Stimulated activated naive CD4-positive, alpha-beta T cell (primary cell): ENCODE results near the gene PRDM2.
"Not testable (repeated sequence)": the region's sequence is repeated elsewhere in the genome, so short reads cannot be mapped to it uniquely, and the experiment has no call there.

Experiments
- DNase-seq, 6 experiments: peaks; one replicate each; lab custom pipeline; 2025; lab: John Stamatoyannopoulos, UW

PRDM2 gene

GRCh38 chr1:13699510-13699909, 478 bp upstream of the PRDM2 start:
- DNase-seq, result peak in 1 of 6 experiments; percentile 25

GRCh38 chr1:13700521-13701270, 708 bp downstream of the PRDM2 start:
- DNase-seq, result peak; percentile 23 to 77 (median 36)

GRCh38 chr1:13701271-13701640, 1.3 kb downstream of the PRDM2 start:
- DNase-seq, result peak in 1 of 6 experiments; percentile 9

GRCh38 chr1:13702425-13703127, 2.6 kb downstream of the PRDM2 start:
- DNase-seq, result peak in 4 of 6 experiments; percentile 2 to 59 (median 34)

- no peak for DNase-seq
Measured at GRCh38 chr1:13703128-13703513, 3.1 kb downstream of the PRDM2 start.

GRCh38 chr1:13703558-13704490, 3.8 kb downstream of the PRDM2 start:
- DNase-seq, result peak in 1 of 6 experiments; percentile 7

GRCh38 chr1:13706046-13706445, 6.1 kb downstream of the PRDM2 start:
- no peak for DNase-seq

GRCh38 chr1:13707164-13707563, 7.2 kb downstream of the PRDM2 start:
- DNase-seq, result no peak

DNA sequence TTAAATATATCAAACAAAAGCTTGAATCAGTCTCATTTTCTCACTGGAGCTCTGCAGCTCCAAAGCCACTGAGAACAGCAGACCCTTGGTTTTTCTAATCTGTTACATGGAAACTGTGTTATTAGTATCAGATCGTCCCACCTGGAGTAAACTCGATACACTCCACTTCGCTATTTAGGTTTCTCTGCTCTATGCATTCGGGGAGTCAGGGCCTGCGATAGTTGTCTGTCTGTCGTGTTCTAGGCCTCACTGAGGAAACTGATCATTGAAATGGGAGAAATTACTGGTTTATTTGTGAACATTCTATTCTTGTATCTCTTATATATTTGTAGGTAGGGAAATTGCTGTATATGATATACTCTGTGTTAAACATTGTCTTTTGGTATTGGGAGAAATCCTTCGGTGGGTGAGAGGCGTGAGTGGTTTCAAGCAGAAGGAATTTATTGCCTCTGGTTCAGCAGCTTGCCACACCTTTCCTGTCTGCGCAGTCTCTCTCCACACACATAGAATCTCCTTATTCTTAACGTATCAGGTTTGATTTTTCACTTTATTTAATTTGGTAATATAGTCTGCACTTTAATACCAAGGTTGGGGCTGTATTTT, 8.5 kb downstream of the PRDM2 start:
- DNase-seq, result no peak

GRCh38 chr1:13710086-13710485, 10.1 kb downstream of the PRDM2 start:
- no peak for DNase-seq

DNA sequence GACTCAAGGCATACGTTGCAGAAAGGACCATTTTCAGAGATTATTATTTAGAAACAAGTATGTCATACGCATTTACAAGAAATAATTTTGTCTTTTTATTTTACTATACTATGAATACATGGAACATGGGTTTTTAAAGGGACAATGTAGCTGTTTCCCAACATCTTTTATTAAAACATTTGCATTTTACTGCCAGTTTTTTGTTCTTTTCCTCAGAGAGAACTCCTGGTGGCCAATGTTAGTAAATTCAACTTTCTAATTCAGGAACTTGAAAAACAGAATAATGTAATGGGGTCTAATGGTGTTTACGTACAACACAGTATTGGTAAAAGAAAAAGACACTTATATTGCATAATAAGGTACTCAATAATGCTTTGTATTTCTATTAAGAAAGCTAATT, 14.9 kb downstream of the PRDM2 start:
- no peak for DNase-seq

DNA sequence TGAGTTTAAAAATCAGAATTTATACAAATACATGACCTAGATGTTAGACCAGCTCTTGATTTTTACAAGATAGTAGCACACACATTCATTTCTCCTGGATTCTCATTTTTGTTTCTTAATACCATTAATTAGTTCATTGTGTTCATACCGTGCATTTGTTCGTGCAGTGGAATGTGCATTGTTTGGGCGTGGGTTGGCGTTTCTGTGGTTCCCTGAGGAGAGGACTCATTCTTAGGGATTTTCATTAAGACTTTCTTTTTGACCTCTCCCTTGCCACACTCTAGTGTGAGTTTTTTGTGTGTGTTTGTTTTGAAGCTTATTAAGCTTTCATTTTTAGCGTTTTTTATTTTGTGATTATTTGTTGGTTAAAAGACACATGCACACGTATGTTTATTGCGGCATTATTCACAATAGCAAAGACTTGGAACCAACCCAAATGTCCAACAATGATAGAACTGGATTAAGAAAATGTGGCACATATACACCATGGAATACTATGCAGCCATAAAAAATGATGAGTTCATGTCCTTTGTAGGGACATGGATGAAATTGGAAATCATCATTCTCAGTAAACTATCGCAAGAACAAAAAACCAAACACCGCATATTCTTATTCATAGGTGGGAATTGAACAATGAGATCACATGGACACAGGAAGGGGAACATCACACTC, 15.8 kb downstream of the PRDM2 start:
- not testable (repeated sequence) for DNase-seq

- no peak for DNase-seq
Measured at GRCh38 chr1:13722808-13723360, 22.9 kb downstream of the PRDM2 start.

DNA sequence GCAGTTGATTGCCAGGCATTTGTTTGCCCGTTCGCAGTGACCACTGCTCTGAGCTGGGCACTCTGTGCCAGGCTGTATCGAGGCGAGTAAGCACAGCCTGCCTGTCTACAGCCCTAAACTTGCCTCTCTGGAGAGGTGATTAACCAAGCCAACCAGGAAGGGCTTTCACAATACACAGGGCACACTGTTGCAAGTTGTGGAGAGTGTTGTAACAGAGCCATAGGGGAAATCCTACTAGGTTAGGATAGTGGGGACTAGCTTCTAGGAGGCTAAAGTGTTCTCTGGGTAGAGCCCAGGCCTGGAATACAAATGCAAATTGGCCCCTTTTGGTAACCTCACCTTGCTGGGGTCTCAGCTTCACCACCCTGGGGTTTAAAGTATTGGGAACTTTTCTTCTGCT, 23.8 kb downstream of the PRDM2 start:
- DNase-seq, result no peak

DNA sequence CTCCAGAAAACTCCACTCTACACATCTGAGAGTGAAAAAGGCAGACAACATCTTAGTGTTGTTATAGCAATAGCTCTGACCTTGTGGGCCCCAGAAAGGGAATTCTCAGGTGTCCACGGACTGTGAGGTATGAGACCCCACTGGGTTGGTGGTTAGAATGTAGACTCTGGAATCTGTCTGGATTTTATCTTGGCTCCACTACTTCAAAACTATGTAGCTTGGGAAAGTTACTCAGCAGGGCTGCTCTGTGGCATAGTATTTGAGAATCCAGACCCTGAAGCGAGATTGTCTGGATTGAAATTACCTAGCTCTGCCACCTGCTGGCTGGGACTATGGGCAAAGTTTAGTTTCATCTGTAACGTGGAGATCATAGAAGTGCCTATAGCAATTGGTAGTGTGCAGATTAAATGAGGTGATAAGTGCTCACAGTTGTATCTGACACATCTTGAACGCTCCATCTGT, 25.8 kb downstream of the PRDM2 start:
- DNase-seq, result peak; percentile 36 to 67 (median 50)

GRCh38 chr1:13728091-13728715, 28.2 kb downstream of the PRDM2 start:
- no peak for DNase-seq

- peak in 2 of 6 experiments; percentile 46 to 52 for DNase-seq
Measured at GRCh38 chr1:13730291-13730690, 30.3 kb downstream of the PRDM2 start.

DNA sequence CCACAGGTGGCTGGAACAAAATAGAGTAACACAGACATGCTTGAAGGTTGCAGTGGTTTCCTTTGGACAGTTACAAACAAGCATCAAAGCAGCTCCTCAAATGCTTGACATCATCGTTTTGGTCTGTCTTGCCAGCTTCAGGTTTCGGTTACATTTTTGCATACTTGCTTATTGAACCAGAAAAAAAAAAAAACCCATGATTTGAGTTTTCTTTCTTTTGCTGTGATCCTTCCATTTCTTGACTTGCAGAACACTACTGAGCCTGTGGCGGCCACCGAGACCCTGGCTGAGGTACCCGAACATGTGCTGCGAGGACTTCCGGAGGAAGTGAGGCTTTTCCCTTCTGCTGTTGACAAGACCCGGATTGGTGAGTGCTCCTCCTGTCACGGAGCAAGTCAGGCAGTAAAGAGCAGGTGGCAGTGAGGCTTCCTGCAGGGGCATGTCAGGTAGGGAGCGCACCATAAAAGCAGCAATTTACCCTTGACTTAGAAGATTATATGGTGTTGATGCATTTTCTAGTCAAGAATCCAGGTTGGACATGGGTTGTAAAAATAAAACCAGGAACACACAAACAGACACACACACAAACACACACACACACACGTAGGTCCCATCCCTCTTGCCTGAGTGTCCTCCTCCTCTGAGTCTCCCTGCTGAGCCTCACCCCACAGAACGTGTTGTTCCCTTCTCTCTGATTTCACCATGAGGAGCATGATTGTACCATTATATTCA, 30.9 kb downstream of the PRDM2 start:
- peak; percentile 64 to 94 (median 86) for DNase-seq

- DNase-seq, result no peak
Measured at GRCh38 chr1:13731897-13732296, 31.9 kb downstream of the PRDM2 start.
